Lung (tissue), 12 donors: ENCODE measurements around the gene FGGY. TPM values are rescaled to one million over a fixed set of nuclear protein-coding genes. Genes with fewer than 3 reads are reported as not detected.

ENCODE experiments used
- ATAC-seq: fragments of 200-7000 bp; cut with Tn5 transposase; one replicate; pipeline ENCODE4 v1.9.1; 2020; ENCODE audit warnings: moderate number of reproducible peaks; ENCODE audit not compliant: insufficient read depth, low FRiP score
- DNase-seq, 3 donors: peaks; one replicate each; pipeline ENCODE4 v3.0.0-alpha.2; 2013 to 2017
- H3K27ac ChIP-seq, 2 donors: one replicate each; pipeline ENCODE4 v1.5.1; 2013; ENCODE audit warnings: mild to moderate bottlenecking in 2 of 2, moderate library complexity in 2 of 2, control low read depth in 1 of 2, inconsistent platforms in 1 of 2, low read depth in 1 of 2, low read length in 1 of 2
- H3K27me3 ChIP-seq, 3 donors: one replicate each; pipeline ENCODE4 v1.5.1; 2013; ENCODE audit warnings: low read length in 2 of 3; ENCODE audit not compliant: control insufficient read depth in 3 of 3, insufficient read depth in 3 of 3
- H3K36me3 ChIP-seq, 4 donors: one replicate each; pipeline ENCODE4 v1.5.1; 2013; ENCODE audit warnings: low read length in 4 of 4, mild to moderate bottlenecking in 1 of 4, moderate library complexity in 1 of 4; ENCODE audit not compliant: control insufficient read depth in 4 of 4, insufficient read depth in 4 of 4
- H3K4me1 ChIP-seq, 5 donors: one replicate each; pipeline ENCODE4 v1.5.1; 2013; ENCODE audit warnings: low read length in 5 of 5, mild to moderate bottlenecking in 2 of 5, moderate library complexity in 1 of 5; ENCODE audit not compliant: control insufficient read depth in 5 of 5, insufficient read depth in 5 of 5
- H3K4me3 ChIP-seq: one replicate; pipeline ENCODE4 v1.5.1; 2013; ENCODE audit warnings: mild to moderate bottlenecking, control low read depth, moderate library complexity
- H3K9ac ChIP-seq, 2 donors: one replicate each; pipeline ENCODE4 v1.5.1; 2013; ENCODE audit warnings: low read length in 2 of 2, control low read depth in 1 of 2; ENCODE audit not compliant: insufficient read depth in 1 of 2
- H3K9me3 ChIP-seq, 4 donors: one replicate each; pipeline ENCODE4 v1.5.1; 2013; ENCODE audit warnings: low read length in 3 of 4, mild to moderate bottlenecking in 1 of 4, moderate library complexity in 1 of 4; ENCODE audit not compliant: control insufficient read depth in 4 of 4, insufficient read depth in 3 of 4
- CTCF ChIP-seq: IDR thresholded peaks from 2 replicates; pipeline ENCODE4 v1.5.1; 2012; ENCODE audit warnings: mild to moderate bottlenecking; ENCODE audit errors: control extremely low read depth, extremely low read depth
- WGBS, 2 donors: extraction: QIAGEN DNeasy Blood & Tissue Kit; methylation state at CpG; one replicate each; pipeline ENCODE4 v1.1.7; 2013; 5-methylcytosine and 5-hydroxymethylcytosine counted together
- polyA plus RNA-seq, 2 donors: library from polyadenylated mRNA; stranded (reverse); fragments of 200-250 nt; gene quantifications; one replicate each; pipeline ENCODE4 v1.2.1, GENCODE V29; 2013
- total RNA-seq, 2 donors: library from RNA; depleted of rRNA in 1 of 2; stranded (reverse); fragments of >200 nt in 1 of 2; gene quantifications; one replicate each; pipeline ENCODE4 v1.2.1, GENCODE V29; 2014 to 2021
- donor health status: control.
- donor health status: control.
- donor health status: Bipolar disorder and iron deficiency.
- donor health status: healthy.
- donor health status: DM: yes; HTN: yes; CAD: no.

The FGGY gene
- total and polyA plus RNA-seq, 4 donors = 16.1 to 42.3 (median 18.3) TPM

- Histone ChIP-seq H3K4me3 (no peak overlapping the region), H3K4me1 (peaks cover 0 to 19% (median 5%) of the 10 kb centered on the region in 5 donors), H3K27ac (no peak overlapping the region), H3K27me3 (no peaks in the 10 kb centered on the region), H3K9ac (no peak overlapping the region), H3K36me3 (no peaks in the 10 kb centered on the region), H3K9me3 (no peaks in the 10 kb centered on the region)
- 93 to 96% methylated on average over 6 of the region's 6 CpGs for WGBS, 2 donors
- ATAC-seq = no peak
- no peak for TF ChIP-seq CTCF
- DNase-seq = no peak
These were observed 117.7 kb downstream of the FGGY start for GRCh38 chr1:59414406-59415133.

GRCh38 chr1:59415286-59415850 lies 118.5 kb downstream of the FGGY start:
- Histone ChIP-seq H3K9me3 (no peaks in the 10 kb centered on the region), H3K27me3 (no peaks in the 10 kb centered on the region), H3K4me3 (no peak overlapping the region), H3K4me1 (peaks cover 0 to 21% (median 7%) of the 10 kb centered on the region in 5 donors), H3K9ac (no peak overlapping the region), H3K36me3 (no peaks in the 10 kb centered on the region), H3K27ac (no peak overlapping the region)
- TF ChIP-seq CTCF = no peak
- ATAC-seq = no peak
- 98 to 99% methylated on average over 5 of the region's 5 CpGs for WGBS, 2 donors
- DNase-seq = no peak

- no peak for DNase-seq
- H3K36me3 ChIP-seq = no peaks in the 10 kb centered on the region
- ATAC-seq = no peak
- H3K4me1 ChIP-seq = peaks cover 0 to 22% (median 7%) of the 10 kb centered on the region in 5 donors
- TF ChIP-seq CTCF = no peak
- H3K4me3 ChIP-seq = no peak overlapping the region
- no peaks in the 10 kb centered on the region for H3K27me3 ChIP-seq
- no peak overlapping the region for H3K27ac ChIP-seq
- H3K9me3 ChIP-seq = no peaks in the 10 kb centered on the region
- no peak overlapping the region for H3K9ac ChIP-seq
These were observed 119.0 kb downstream of the FGGY start for GRCh38 chr1:59415881-59416280.
